ENCODE measurements around the gene ANO6.
"Not testable (repeated sequence)": the region's sequence is repeated elsewhere in the genome, so short reads cannot be mapped to it uniquely, and the experiment has no call there.

ANO6 gene

GRCh38 chr12:45215419-45216229 lies at the start of gene ANO6:
Gene ANO6 (plus strand): TSS chr12:45216095. CDS start chr12:45216322, 227 bp downstream.
- peaks cover 53% of the 10 kb centered on the region for H3K4me1 Mint-ChIP-seq
- peak within 1 kb of the TSS; percentile 88 for H3K27ac Mint-ChIP-seq
- peaks cover 8% of the 10 kb centered on the region for H3K36me3 Mint-ChIP-seq
- CTCF ChIA-PET, result interaction anchor here (1.1 to 1.8 kb wide), 7 partner anchors 10 to 316 kb away, joined by 3 to 7 read pairs (median 4); no protein-coding TSS in a partner anchor
- H3K4me3 Mint-ChIP-seq, result peak within 1 kb of the TSS; percentile 83
- no peaks in the 10 kb centered on the region for H3K9me3 Mint-ChIP-seq
- no peaks in the 10 kb centered on the region for H3K27me3 Mint-ChIP-seq
- DNase-seq, result peak; percentile 84

GRCh38 chr12:45168976-45169375 lies 46.9 kb upstream of the ANO6 start:
- DNase-seq, result no peak
- CTCF ChIA-PET, result no interaction called here
- H3K4me3 Mint-ChIP-seq, result no peak overlapping the region
- H3K27ac Mint-ChIP-seq, result no peak overlapping the region
- H3K36me3 Mint-ChIP-seq, result no peaks in the 10 kb centered on the region
- peaks cover 4% of the 10 kb centered on the region for H3K27me3 Mint-ChIP-seq
- no peaks in the 10 kb centered on the region for H3K9me3 Mint-ChIP-seq
- H3K4me1 Mint-ChIP-seq, result no peaks in the 10 kb centered on the region

- H3K27me3 Mint-ChIP-seq, result no peaks in the 10 kb centered on the region
- CTCF ChIA-PET, result interaction anchor here (0.6 to 1.9 kb wide), 10 partner anchors 16 to 373 kb away, joined by 3 to 11 read pairs (median 4); no protein-coding TSS in a partner anchor
- peaks cover under 1% of the 10 kb centered on the region for H3K36me3 Mint-ChIP-seq
- no peaks in the 10 kb centered on the region for H3K4me1 Mint-ChIP-seq
- no peak overlapping the region for H3K27ac Mint-ChIP-seq
- peak; percentile 87 for DNase-seq
- no peak overlapping the region for H3K4me3 Mint-ChIP-seq
- H3K9me3 Mint-ChIP-seq, result no peaks in the 10 kb centered on the region
These were observed 45.3 kb upstream of the ANO6 start for GRCh38 chr12:45170456-45171042.

GRCh38 chr12:45173293-45173692 lies 42.6 kb upstream of the ANO6 start:
- not testable (repeated sequence) for DNase-seq, H3K4me3 Mint-ChIP-seq, H3K36me3 Mint-ChIP-seq, H3K4me1 Mint-ChIP-seq, H3K27me3 Mint-ChIP-seq, H3K27ac Mint-ChIP-seq
- peaks cover 15% of the 10 kb centered on the region for H3K9me3 Mint-ChIP-seq
- CTCF ChIA-PET, result interaction anchor here (0.8 to 1.1 kb wide), 2 partner anchors 43 to 181 kb away, joined by 3 to 5 read pairs; partner anchors contain the start of gene ANO6

GRCh38 chr12:45174595-45174994 lies 41.3 kb upstream of the ANO6 start:
- no peaks in the 10 kb centered on the region for H3K4me1 Mint-ChIP-seq
- peaks cover 16% of the 10 kb centered on the region for H3K36me3 Mint-ChIP-seq
- CTCF ChIA-PET, result no interaction called here
- no peaks in the 10 kb centered on the region for H3K27me3 Mint-ChIP-seq
- no peak for DNase-seq
- no peak overlapping the region for H3K4me3 Mint-ChIP-seq
- H3K27ac Mint-ChIP-seq, result no peak overlapping the region
- peaks cover 25% of the 10 kb centered on the region for H3K9me3 Mint-ChIP-seq

GRCh38 chr12:45178771-45179170 lies 37.1 kb upstream of the ANO6 start:
- Mint-ChIP-seq H3K27me3 (no peaks in the 10 kb centered on the region), H3K36me3 (peaks cover 16% of the 10 kb centered on the region), H3K4me1 (no peaks in the 10 kb centered on the region), H3K9me3 (peaks cover 27% of the 10 kb centered on the region), H3K4me3 (no peak overlapping the region), H3K27ac (no peak overlapping the region)
- CTCF ChIA-PET, result interaction anchor here (0.6 to 1.4 kb wide), 2 partner anchors 17 to 365 kb away, joined by 3 to 4 read pairs; no protein-coding TSS in a partner anchor
- DNase-seq, result no peak

- no peak overlapping the region for H3K4me3 Mint-ChIP-seq
- H3K27me3 Mint-ChIP-seq, result no peaks in the 10 kb centered on the region
- H3K36me3 Mint-ChIP-seq, result peaks cover 14% of the 10 kb centered on the region
- peaks cover 19% of the 10 kb centered on the region for H3K9me3 Mint-ChIP-seq
- no peaks in the 10 kb centered on the region for H3K4me1 Mint-ChIP-seq
- H3K27ac Mint-ChIP-seq, result no peak overlapping the region
- no peak for DNase-seq
- CTCF ChIA-PET, result interaction anchor here (1.0 to 4.0 kb wide), 3 partner anchors 18 to 361 kb away, joined by 3 to 16 read pairs (median 5); no protein-coding TSS in a partner anchor
These were observed 33.4 kb upstream of the ANO6 start for GRCh38 chr12:45182511-45182910.

- H3K36me3 Mint-ChIP-seq, result peaks cover 9% of the 10 kb centered on the region
- no peaks in the 10 kb centered on the region for H3K27me3 Mint-ChIP-seq
- no peak for DNase-seq
- CTCF ChIA-PET, result interaction anchor here (0.9 to 4.0 kb wide), 5 partner anchors 18 to 361 kb away, joined by 3 to 16 read pairs (median 4); no protein-coding TSS in a partner anchor
- H3K9me3 Mint-ChIP-seq, result peaks cover 12% of the 10 kb centered on the region
- H3K27ac Mint-ChIP-seq, result no peak overlapping the region
- no peak overlapping the region for H3K4me3 Mint-ChIP-seq
- H3K4me1 Mint-ChIP-seq, result no peaks in the 10 kb centered on the region
These were observed 32.6 kb upstream of the ANO6 start for GRCh38 chr12:45183246-45183645.

- no peak overlapping the region for H3K4me3 Mint-ChIP-seq
- no peak overlapping the region for H3K27ac Mint-ChIP-seq
- peaks cover 2% of the 10 kb centered on the region for H3K9me3 Mint-ChIP-seq
- no peak for DNase-seq
- peaks cover 6% of the 10 kb centered on the region for H3K36me3 Mint-ChIP-seq
- no peaks in the 10 kb centered on the region for H3K4me1 Mint-ChIP-seq
- CTCF ChIA-PET, result interaction anchor here (0.9 to 4.0 kb wide), 4 partner anchors 31 to 359 kb away, joined by 3 to 16 read pairs (median 4); no protein-coding TSS in a partner anchor
- no peaks in the 10 kb centered on the region for H3K27me3 Mint-ChIP-seq
These were observed 31.5 kb upstream of the ANO6 start for GRCh38 chr12:45184147-45184963.

GRCh38 chr12:45186762-45187161 lies 29.1 kb upstream of the ANO6 start:
- no peak overlapping the region for H3K27ac Mint-ChIP-seq
- no peak overlapping the region for H3K4me3 Mint-ChIP-seq
- no peaks in the 10 kb centered on the region for H3K4me1 Mint-ChIP-seq
- CTCF ChIA-PET, result interaction anchor here (1.2 kb wide), 1 partner anchor 16 kb away, joined by 3 read pairs; no protein-coding TSS in a partner anchor
- H3K27me3 Mint-ChIP-seq, result no peaks in the 10 kb centered on the region
- H3K9me3 Mint-ChIP-seq, result no peaks in the 10 kb centered on the region
- no peak for DNase-seq
- peaks cover 6% of the 10 kb centered on the region for H3K36me3 Mint-ChIP-seq

- Mint-ChIP-seq H3K27me3 (no peaks in the 10 kb centered on the region), H3K27ac (no peak overlapping the region), H3K4me1 (peaks cover 11% of the 10 kb centered on the region), H3K36me3 (peaks cover 4% of the 10 kb centered on the region), H3K9me3 (no peaks in the 10 kb centered on the region), H3K4me3 (no peak overlapping the region)
- CTCF ChIA-PET, result interaction anchor here (0.9 to 1.8 kb wide), 3 partner anchors 19 to 26 kb away, joined by 3 to 7 read pairs (median 4); partner anchors contain the start of gene ANO6
- no peak for DNase-seq
These were observed 26.0 kb upstream of the ANO6 start for GRCh38 chr12:45189766-45190403.

GRCh38 chr12:45191239-45191638 lies 24.7 kb upstream of the ANO6 start:
- no peaks in the 10 kb centered on the region for H3K9me3 Mint-ChIP-seq
- no peak overlapping the region for H3K4me3 Mint-ChIP-seq
- H3K27ac Mint-ChIP-seq, result no peak overlapping the region
- peaks cover 4% of the 10 kb centered on the region for H3K36me3 Mint-ChIP-seq
- DNase-seq, result no peak
- H3K4me1 Mint-ChIP-seq, result peaks cover 11% of the 10 kb centered on the region
- CTCF ChIA-PET, result interaction anchor here (1.8 kb wide), 1 partner anchor 21 kb away, joined by 7 read pairs; no protein-coding TSS in a partner anchor
- no peaks in the 10 kb centered on the region for H3K27me3 Mint-ChIP-seq

- no peak for DNase-seq
- no peak overlapping the region for H3K4me3 Mint-ChIP-seq
- no peak overlapping the region for H3K27ac Mint-ChIP-seq
- H3K4me1 Mint-ChIP-seq, result peaks cover 11% of the 10 kb centered on the region
- CTCF ChIA-PET, result interaction anchor here (0.8 kb wide), 1 partner anchor 22 kb away, joined by 3 read pairs; no protein-coding TSS in a partner anchor
- H3K36me3 Mint-ChIP-seq, result peaks cover 4% of the 10 kb centered on the region
- no peaks in the 10 kb centered on the region for H3K9me3 Mint-ChIP-seq
- no peaks in the 10 kb centered on the region for H3K27me3 Mint-ChIP-seq
These were observed 23.2 kb upstream of the ANO6 start for GRCh38 chr12:45192707-45193106.
